Measurements from ENCODE around the gene COPZ1.
A peak's percentile ranks its signal among the peaks of the same experiment; 100 is the strongest.

Gene COPZ1

GRCh38 chr12:54329759-54330158 lies 4.8 kb downstream of the COPZ1 start:
- TF ChIP-seq CTCF (IDR thresholded peaks at IDR 0.05; ENCODE audit: low read depth, low read length) = no peak
- DNase-seq (ENCODE audit: low read depth, low spot score) = no peak
- no peak overlapping the region for H3K4me3 ChIP-seq (ENCODE audit: low read depth, low read length)
- in situ Hi-C loops (cut with HindIII; ENCODE audit: low sequenced_read_pairs) = no loop called here

GRCh38 chr12:54330442-54330841 lies 5.5 kb downstream of the COPZ1 start:
- in situ Hi-C loops (cut with HindIII; ENCODE audit: low sequenced_read_pairs) = no loop called here
- H3K4me3 ChIP-seq (ENCODE audit: low read depth, low read length) = no peak overlapping the region
- TF ChIP-seq CTCF (IDR thresholded peaks at IDR 0.05; ENCODE audit: low read depth, low read length) = no peak
- no peak for DNase-seq (ENCODE audit: low read depth, low spot score)

- in situ Hi-C loops (cut with HindIII; ENCODE audit: low sequenced_read_pairs) = no loop called here
- TF ChIP-seq CTCF (IDR thresholded peaks at IDR 0.05; ENCODE audit: low read depth, low read length) = no peak
- H3K4me3 ChIP-seq (ENCODE audit: low read depth, low read length) = no peak overlapping the region
- no peak for DNase-seq (ENCODE audit: low read depth, low spot score)
Measured at GRCh38 chr12:54331461-54331860, 6.5 kb downstream of the COPZ1 start.

GRCh38 chr12:54333420-54334034 lies 8.6 kb downstream of the COPZ1 start:
- in situ Hi-C loops (cut with HindIII; ENCODE audit: low sequenced_read_pairs) = no loop called here
- DNase-seq (ENCODE audit: low read depth, low spot score) = no peak
- no peak for TF ChIP-seq CTCF (IDR thresholded peaks at IDR 0.05; ENCODE audit: low read depth, low read length)
- no peak overlapping the region for H3K4me3 ChIP-seq (ENCODE audit: low read depth, low read length)

GRCh38 chr12:54337280-54337842 lies 12.4 kb downstream of the COPZ1 start:
- DNase-seq (ENCODE audit: low read depth, low spot score) = no peak
- no peak overlapping the region for H3K4me3 ChIP-seq (ENCODE audit: low read depth, low read length)
- in situ Hi-C loops (cut with HindIII; ENCODE audit: low sequenced_read_pairs) = no loop called here
- TF ChIP-seq CTCF (IDR thresholded peaks at IDR 0.05; ENCODE audit: low read depth, low read length) = peak; percentile 25

- in situ Hi-C loops (cut with HindIII; ENCODE audit: low sequenced_read_pairs) = no loop called here
- DNase-seq (ENCODE audit: low read depth, low spot score) = no peak
- TF ChIP-seq CTCF (IDR thresholded peaks at IDR 0.05; ENCODE audit: low read depth, low read length) = no peak
- no peak overlapping the region for H3K4me3 ChIP-seq (ENCODE audit: low read depth, low read length)
Measured at GRCh38 chr12:54337854-54338650, 13.1 kb downstream of the COPZ1 start.
